ENCODE measurements around the gene MARCHF9. TPM values are rescaled to one million over a fixed set of nuclear protein-coding genes. Genes with fewer than 3 reads are reported as not detected.

Gene MARCHF9
- total and polyA plus RNA-seq, 2 experiments from 2014 or later, result 0.18 to 0.97 TPM

GRCh38 chr12:57749061-57749460, 5.8 kb upstream of the MARCHF9 start:
- no peaks in the 10 kb centered on the region for H3K9me3 ChIP-seq (ENCODE audit: low read depth)
- no peak overlapping the region for H2AFZ ChIP-seq
- peaks cover 34% of the 10 kb centered on the region for H3F3A ChIP-seq (ENCODE audit: insufficient read depth)
- H3K4me3 ChIP-seq, result no peak overlapping the region
- no peak overlapping the region for H3K27ac ChIP-seq
- peaks cover 11% of the 10 kb centered on the region; the same call in 1 of the 2 replicates for H3K36me3 ChIP-seq (ENCODE audit: low read depth)
- no peak for DNase-seq
- peaks cover 40% of the 10 kb centered on the region for H3K79me2 ChIP-seq (ENCODE audit: insufficient read depth)
- peaks cover 3% of the 10 kb centered on the region for H3K27me3 ChIP-seq (replicated peaks; ENCODE audit: insufficient read depth)
- no peaks in the 10 kb centered on the region for H3K9me2 ChIP-seq (ENCODE audit: insufficient read depth)
- TF ChIP-seq EZH2 (IDR thresholded peaks at IDR 0.05; ENCODE audit: insufficient read depth, poor library complexity, severe bottlenecking) (no peak), EZH2phosphoT487 (IDR thresholded peaks at IDR 0.05; ENCODE audit: insufficient read depth, low read depth) (no peak)
- 97 to 98% methylated on average over 5 of the region's 5 CpGs for WGBS, 2 experiments (ENCODE audit: low coverage in 1 of 2, low lambda C conversion rate in 2 of 2, missing lambda C conversion rate in 2 of 2)
- in situ Hi-C loops (cut with MboI), result no loop called here
- H4K20me1 ChIP-seq (ENCODE audit: insufficient read depth), result no peaks in the 10 kb centered on the region
- H3K9ac ChIP-seq, result no peak overlapping the region
- H3K4me2 ChIP-seq (ENCODE audit: unreplicated experiment), result no peak overlapping the region
- peaks cover 9% of the 10 kb centered on the region; the same call in 1 of the 2 replicates for H3K4me1 ChIP-seq (ENCODE audit: insufficient read depth)

DNA sequence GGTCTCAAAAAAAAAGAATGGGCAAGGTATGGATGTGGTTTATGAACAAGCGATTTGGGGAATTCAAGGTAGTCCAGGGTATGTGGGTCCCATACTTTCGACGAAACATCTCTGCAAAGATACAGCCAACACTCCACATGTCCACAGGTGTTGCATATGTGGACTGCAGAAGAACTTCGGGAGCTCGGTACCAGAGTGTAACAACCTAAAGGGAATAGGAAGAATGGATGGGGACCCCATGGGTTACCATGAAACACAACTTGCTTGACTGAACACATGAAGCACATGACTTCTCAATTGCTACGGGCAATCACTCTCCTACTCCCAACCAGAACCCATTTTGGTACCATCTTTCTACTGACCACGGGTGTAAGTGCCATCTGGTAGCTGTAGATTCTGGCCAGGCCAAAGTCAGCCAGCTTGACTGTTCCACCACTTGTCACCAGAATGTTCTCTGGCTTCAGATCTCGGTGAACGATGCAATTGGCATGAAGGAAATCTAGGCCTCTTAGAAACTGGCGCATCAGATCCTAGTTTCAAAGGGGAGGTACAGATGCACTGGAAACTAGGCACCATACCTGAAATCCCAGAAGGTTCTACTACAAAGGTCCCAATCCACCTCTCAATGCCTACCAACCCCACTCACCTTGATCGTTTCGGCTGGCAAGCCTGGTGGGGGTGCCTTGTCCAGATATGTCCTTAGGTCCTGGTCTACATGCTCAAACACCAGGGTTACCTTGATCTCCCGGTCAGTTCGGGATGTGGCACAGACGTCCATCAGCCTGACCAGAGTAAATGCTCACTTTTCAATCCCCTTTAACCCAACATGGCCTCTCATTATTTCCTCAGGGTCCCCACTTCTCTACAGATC, 4.1 kb upstream of the MARCHF9 start:
- Histone ChIP-seq H3K79me2 (ENCODE audit: insufficient read depth) (peaks cover 33% of the 10 kb centered on the region), H3K9ac (peak overlapping the region; percentile 98), H3F3A (ENCODE audit: insufficient read depth) (peaks cover 29% of the 10 kb centered on the region), H3K9me2 (ENCODE audit: insufficient read depth) (no peaks in the 10 kb centered on the region), H3K36me3 (ENCODE audit: low read depth) (peaks cover 11% of the 10 kb centered on the region; the same call in 1 of the 2 replicates), H2AFZ (no peak overlapping the region; the same call in 1 of the 2 replicates), H3K4me2 (ENCODE audit: unreplicated experiment) (peak overlapping the region; percentile 96), H3K9me3 (ENCODE audit: low read depth) (no peaks in the 10 kb centered on the region), H3K4me3 (peak overlapping the region; percentile 94), H4K20me1 (ENCODE audit: insufficient read depth) (no peaks in the 10 kb centered on the region), H3K4me1 (ENCODE audit: insufficient read depth) (peaks cover 6% of the 10 kb centered on the region; the same call in 1 of the 2 replicates), H3K27me3 (replicated peaks; ENCODE audit: insufficient read depth) (peaks cover 11% of the 10 kb centered on the region), H3K27ac (peak overlapping the region; percentile 94; the same call in 1 of the 2 replicates)
- TF ChIP-seq EZH2phosphoT487 (IDR thresholded peaks at IDR 0.05; ENCODE audit: insufficient read depth, low read depth), result no peak
- no peak for TF ChIP-seq EZH2 (IDR thresholded peaks at IDR 0.05; ENCODE audit: insufficient read depth, poor library complexity, severe bottlenecking)
- in situ Hi-C loops (cut with MboI), result no loop called here
- WGBS, 2 experiments (ENCODE audit: low coverage in 1 of 2, low lambda C conversion rate in 2 of 2, missing lambda C conversion rate in 2 of 2), result 87 to 90% methylated on average over 15 of the region's 15 CpGs
- DNase-seq, result no peak

DNA sequence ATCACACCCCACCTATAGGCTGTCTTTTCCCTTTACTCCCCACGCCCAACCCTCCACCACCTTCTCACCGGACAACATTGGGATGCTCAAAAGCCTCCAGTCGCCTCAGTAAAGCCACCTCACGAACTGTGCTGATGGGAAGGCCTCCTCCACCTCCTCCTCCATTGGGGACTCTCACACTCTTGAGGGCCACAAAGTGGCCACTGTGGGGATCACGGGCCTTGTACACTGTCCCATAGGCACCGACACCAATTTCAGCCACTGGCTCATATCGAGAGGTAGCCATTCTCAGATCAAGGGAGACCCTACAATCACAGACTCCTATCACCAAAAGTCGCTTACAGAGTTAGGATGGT, 3.5 kb upstream of the MARCHF9 start:
- H3K9ac ChIP-seq, result peak overlapping the region; percentile 98
- peak overlapping the region; percentile 94 for H3K4me3 ChIP-seq
- H3K4me2 ChIP-seq (ENCODE audit: unreplicated experiment), result peak overlapping the region; percentile 96
- WGBS, 2 experiments (ENCODE audit: low coverage in 1 of 2, low lambda C conversion rate in 2 of 2, missing lambda C conversion rate in 2 of 2), result 3 to 6% methylated on average over 8 of the region's 8 CpGs
- peaks cover 4% of the 10 kb centered on the region; the same call in 1 of the 2 replicates for H3K4me1 ChIP-seq (ENCODE audit: insufficient read depth)
- in situ Hi-C loops (cut with MboI), result no loop called here
- peaks cover 11% of the 10 kb centered on the region; the same call in 1 of the 2 replicates for H3K36me3 ChIP-seq (ENCODE audit: low read depth)
- peaks cover 33% of the 10 kb centered on the region for H3K79me2 ChIP-seq (ENCODE audit: insufficient read depth)
- TF ChIP-seq EZH2phosphoT487 (IDR thresholded peaks at IDR 0.05; ENCODE audit: insufficient read depth, low read depth) (no peak), EZH2 (IDR thresholded peaks at IDR 0.05; ENCODE audit: insufficient read depth, poor library complexity, severe bottlenecking) (no peak)
- H3K9me2 ChIP-seq (ENCODE audit: insufficient read depth), result no peaks in the 10 kb centered on the region
- no peaks in the 10 kb centered on the region for H4K20me1 ChIP-seq (ENCODE audit: insufficient read depth)
- H3K9me3 ChIP-seq (ENCODE audit: low read depth), result no peaks in the 10 kb centered on the region
- peak overlapping the region; percentile 94 for H3K27ac ChIP-seq
- peaks cover 18% of the 10 kb centered on the region for H3K27me3 ChIP-seq (replicated peaks; ENCODE audit: insufficient read depth)
- H3F3A ChIP-seq (ENCODE audit: insufficient read depth), result peaks cover 23% of the 10 kb centered on the region
- H2AFZ ChIP-seq, result peak overlapping the region; percentile 83
- peak; percentile 27 for DNase-seq

GRCh38 chr12:57751788-57752667, 2.9 kb upstream of the MARCHF9 start, which contains the start of gene CDK4:
Gene CDK4 (minus strand): TSS chr12:57752310. CDS start chr12:57751717, 593 bp downstream.
- H3F3A ChIP-seq (ENCODE audit: insufficient read depth), result peaks cover 17% of the 10 kb centered on the region
- peaks cover 10% of the 10 kb centered on the region; the same call in 1 of the 2 replicates for H3K36me3 ChIP-seq (ENCODE audit: low read depth)
- 0 to 2% methylated on average over 44 to 56 of the region's 58 CpGs for WGBS, 2 experiments (ENCODE audit: low coverage in 1 of 2, low lambda C conversion rate in 2 of 2, missing lambda C conversion rate in 2 of 2)
- peaks cover 4% of the 10 kb centered on the region; the same call in 1 of the 2 replicates for H3K4me1 ChIP-seq (ENCODE audit: insufficient read depth)
- H2AFZ ChIP-seq, result peak within 1 kb of the TSS; percentile 83
- in situ Hi-C loops (cut with MboI), result no loop called here
- H3K9me3 ChIP-seq (ENCODE audit: low read depth), result no peaks in the 10 kb centered on the region
- no peaks in the 10 kb centered on the region for H3K9me2 ChIP-seq (ENCODE audit: insufficient read depth)
- peak within 1 kb of the TSS; percentile 94 for H3K27ac ChIP-seq
- peak within 1 kb of the TSS; percentile 98 for H3K9ac ChIP-seq
- H3K79me2 ChIP-seq (ENCODE audit: insufficient read depth), result peaks cover 33% of the 10 kb centered on the region
- DNase-seq, result peak; percentile 99
- peak within 1 kb of the TSS; percentile 94 for H3K4me3 ChIP-seq
- H3K27me3 ChIP-seq (replicated peaks; ENCODE audit: insufficient read depth), result peaks cover 22% of the 10 kb centered on the region
- H3K4me2 ChIP-seq (ENCODE audit: unreplicated experiment), result peak within 1 kb of the TSS; percentile 96
- no peak for TF ChIP-seq EZH2 (IDR thresholded peaks at IDR 0.05; ENCODE audit: insufficient read depth, poor library complexity, severe bottlenecking)
- no peak for TF ChIP-seq EZH2phosphoT487 (IDR thresholded peaks at IDR 0.05; ENCODE audit: insufficient read depth, low read depth)
- H4K20me1 ChIP-seq (ENCODE audit: insufficient read depth), result no peaks in the 10 kb centered on the region
